GM18858 (cell line): ENCODE measurements around the gene GRIN1.

Source experiments
- ATAC-seq: cut with Tn5 transposase; IDR thresholded peaks from one replicate; pipeline ENCODE4 v1.9.1; 2021; ENCODE audit not compliant: unreplicated experiment

GRIN1 gene

DNA sequence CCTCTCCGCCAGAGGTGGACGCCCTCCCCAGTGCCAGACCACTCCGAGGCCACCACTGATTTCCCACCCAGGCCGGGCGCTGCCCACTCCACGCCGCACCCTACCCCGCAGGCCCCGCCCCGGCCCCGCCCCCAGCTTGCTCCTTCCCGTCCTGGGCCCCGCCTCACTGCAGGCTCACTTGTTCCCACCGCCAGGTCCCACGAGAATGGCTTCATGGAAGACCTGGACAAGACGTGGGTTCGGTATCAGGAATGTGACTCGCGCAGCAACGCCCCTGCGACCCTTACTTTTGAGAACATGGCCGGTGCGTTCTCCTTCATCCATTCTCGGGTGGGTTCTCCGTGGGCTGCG, 24.4 kb downstream of the GRIN1 start:
- ATAC-seq, result no peak

- no peak for ATAC-seq
These were observed 24.9 kb downstream of the GRIN1 start for GRCh38 chr9:137163805-137164204.

GRCh38 chr9:137164370-137165249, 25.7 kb downstream of the GRIN1 start:
- no peak for ATAC-seq

DNA sequence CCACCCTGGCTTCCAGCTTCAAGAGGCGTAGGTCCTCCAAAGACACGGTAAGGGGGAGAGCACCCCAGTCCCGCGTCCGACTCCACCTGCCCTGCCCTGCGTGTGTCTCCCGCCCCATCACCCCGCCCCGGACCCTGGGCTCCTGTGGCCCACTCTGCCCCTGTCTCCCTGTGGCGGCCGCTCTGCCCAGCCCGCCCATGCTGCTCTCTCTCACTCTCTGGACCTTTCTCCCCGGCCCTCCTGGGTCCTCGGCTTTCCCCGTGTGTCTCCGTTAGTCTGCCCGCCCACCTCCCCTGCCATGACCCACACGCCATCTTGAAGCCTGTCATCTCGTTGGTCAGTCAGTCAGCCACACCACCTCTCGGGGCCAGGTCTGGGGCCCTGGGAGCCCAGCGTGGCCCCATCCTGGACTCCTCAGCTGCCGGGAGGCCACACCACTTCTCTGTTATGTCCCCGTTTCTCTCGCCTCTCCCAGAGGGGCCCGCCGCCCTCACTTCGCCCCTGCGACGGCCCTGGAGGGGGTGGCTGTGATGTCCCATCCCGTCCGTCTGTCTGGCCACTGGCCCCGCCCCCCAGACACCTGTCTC, 26.4 kb downstream of the GRIN1 start:
- no peak for ATAC-seq

DNA sequence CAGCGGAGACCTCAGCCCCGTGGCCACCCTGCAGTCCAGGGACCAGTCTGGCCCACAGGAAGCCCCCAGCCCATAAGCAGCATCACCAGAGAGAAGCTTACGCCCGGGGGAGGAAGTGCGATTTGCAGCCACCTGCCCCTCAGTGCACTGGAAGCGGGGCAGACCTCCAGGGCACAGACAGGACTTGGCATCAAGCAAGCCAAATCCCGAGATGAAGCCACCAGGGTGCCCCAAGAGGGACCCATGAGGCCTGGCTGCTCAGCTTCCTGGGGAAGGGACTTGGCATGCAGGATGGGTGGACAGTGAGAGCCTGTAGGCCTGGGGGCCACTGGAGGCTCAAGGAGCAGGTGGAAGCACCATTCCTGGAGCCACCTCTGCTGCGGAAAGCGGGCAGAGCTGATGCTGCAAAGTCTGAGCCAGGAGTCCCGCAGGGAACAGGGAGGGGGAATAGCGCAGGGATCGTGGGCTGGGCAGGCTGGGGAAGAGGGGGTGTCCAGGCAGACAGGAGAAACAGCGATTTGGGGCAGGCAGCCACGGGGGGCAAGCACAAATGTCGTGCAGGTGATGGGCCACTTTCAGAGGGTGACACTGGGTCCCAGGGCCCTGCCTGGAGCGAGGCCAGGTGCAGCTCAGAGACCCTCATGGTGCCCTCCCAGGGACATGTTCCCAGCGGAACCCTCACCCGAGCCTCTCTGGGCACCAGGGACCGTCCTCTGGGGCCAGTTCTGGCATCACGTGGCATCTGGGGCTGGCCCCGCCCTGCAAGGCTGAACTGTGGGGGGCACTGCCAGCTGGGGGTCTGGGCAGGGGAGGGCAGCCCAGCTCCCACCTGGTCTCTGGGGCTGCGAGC, 27.7 kb downstream of the GRIN1 start:
- ATAC-seq, result no peak

GRCh38 chr9:137167277-137167746, 28.4 kb downstream of the GRIN1 start:
- ATAC-seq, result no peak

GRCh38 chr9:137167747-137168572, 29.0 kb downstream of the GRIN1 start:
- ATAC-seq, result no peak

GRCh38 chr9:137168573-137168903, 29.6 kb downstream of the GRIN1 start:
- ATAC-seq, result no peak

DNA sequence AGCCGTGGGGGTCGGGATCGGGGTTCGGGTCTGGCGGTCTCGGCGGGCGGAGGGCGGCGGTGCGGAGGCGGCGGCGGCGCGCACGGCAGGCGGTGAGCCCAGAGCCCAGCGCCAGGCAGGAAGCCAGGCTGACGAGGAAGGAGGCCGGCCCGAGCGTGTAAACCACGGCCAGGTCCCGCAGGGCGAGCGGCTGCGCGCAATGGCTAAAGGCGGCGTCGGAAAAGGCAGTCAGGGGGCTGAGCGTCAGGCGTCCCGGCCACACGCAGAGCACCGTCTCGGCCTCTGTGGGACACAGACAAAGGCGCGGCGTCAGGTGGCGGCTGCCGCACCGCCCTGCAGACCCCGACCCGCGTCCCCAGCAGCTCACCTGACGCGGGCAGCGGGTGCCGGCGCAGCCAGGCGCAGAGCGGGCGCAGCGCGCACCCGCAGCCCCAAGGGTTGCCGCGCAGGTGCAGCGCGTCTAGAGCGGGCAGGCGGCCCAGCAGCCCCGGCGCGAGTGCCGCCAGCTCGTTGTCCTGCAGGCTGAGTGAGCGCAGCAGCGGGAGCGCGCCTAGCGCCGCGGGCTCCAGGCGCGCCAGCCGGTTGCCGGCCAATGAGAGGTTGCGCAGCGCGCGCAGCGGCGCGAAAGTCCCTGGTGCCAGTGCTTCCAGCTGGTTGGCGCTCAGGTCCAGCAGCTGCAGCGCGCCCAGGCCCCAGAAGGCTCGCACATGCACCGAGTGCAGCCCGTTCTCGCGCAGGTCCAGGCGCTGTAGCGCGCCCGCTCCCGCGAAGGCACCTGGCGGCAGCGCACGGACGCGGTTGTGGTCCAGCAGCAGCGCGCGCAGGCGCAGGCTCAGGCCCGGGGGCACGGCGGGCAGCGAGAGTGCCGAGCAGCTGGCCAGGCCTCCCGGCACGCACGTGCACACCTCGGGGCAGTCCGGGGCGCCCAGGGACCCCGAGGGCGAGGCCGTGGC, 30.2 kb downstream of the GRIN1 start:
- no peak for ATAC-seq

- ATAC-seq, result no peak
These were observed 31.0 kb downstream of the GRIN1 start, which contains the start of gene LRRC26 for GRCh38 chr9:137169896-137170358. TSS of gene LRRC26 (minus strand) at chr9:137170051. CDS start at chr9:137169943, 108 bp downstream.

GRCh38 chr9:137170486-137171148, 31.7 kb downstream of the GRIN1 start:
- no peak for ATAC-seq

DNA sequence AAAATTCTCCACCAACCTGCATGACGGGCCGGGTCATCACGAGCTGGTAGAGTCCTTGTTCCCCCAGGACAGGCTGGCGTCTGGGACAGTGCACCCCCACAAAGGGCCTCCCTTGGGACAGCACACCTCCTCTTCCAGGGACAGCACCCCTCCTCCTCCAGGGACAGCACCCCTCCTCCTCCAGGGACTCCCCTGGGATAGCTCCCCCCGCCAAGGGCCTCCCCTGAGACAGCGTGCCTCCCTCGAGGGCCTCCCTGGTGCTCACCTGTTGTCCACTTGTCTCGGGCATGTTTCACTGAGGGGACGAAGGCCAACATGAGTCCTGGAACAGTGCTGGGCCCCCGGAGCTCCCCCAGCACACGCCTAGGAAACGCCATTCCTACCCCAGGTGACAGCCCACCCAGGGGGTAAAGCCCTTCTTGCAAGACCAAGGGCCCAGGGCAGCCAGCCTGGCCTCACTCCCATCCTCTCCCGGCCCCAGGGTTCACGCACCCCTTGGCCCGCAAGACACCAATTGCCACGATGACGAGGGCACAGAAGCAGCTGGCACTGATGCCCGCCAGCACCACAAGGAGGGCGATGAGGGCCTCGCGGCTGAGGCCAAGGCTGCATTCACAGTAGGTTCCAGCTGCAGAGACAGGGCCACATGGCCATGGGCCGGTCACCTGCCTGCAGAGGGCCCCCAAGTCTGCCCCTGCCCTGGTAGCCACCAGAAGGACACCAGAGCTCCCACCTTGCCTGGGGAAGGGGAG, 32.4 kb downstream of the GRIN1 start:
- no peak for ATAC-seq

DNA sequence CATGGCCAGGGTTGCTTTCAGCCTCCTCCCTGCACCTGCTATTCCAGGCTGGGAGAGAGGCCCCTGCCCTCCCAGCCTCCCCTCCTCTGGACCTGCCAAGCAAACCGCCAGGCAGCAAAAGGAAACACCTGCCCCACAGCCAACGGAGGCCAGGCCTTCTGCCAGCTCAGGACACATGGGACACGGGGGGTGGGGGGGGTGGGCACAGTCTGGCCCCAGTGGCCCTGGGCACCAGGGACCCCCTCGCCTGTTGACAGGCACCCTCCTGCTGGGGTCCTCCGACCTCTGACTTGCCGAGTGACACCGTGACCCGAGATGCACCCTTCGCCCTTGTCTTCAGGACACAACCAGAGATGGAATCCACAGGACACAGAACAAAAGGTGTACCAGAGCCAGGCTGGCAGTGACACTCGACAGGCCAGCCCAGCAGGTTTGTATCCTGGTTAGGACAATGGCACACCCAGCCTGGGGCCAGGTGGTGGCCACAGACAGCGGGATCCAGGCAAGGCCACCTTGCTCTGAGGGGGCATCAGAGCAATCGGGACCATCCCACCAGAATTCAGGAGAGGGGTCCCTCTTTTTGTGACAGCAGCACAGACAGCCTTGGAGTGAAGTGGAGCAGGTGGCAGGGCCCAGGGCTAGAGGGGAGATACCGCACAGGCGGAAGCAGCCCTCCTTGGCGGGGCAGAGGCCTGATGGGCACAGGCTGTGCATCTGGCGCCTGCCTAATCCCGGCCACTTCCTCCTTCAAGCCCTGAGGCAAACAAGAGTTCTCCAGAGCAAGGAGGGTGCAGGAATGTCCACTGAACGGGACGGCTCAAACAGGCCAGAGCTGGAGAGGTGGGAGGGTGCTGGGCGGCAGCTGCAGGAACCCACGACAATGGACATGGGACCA, 34.2 kb downstream of the GRIN1 start:
- ATAC-seq, result no peak

GRCh38 chr9:137173796-137174664, 35.1 kb downstream of the GRIN1 start:
- ATAC-seq, result no peak

DNA sequence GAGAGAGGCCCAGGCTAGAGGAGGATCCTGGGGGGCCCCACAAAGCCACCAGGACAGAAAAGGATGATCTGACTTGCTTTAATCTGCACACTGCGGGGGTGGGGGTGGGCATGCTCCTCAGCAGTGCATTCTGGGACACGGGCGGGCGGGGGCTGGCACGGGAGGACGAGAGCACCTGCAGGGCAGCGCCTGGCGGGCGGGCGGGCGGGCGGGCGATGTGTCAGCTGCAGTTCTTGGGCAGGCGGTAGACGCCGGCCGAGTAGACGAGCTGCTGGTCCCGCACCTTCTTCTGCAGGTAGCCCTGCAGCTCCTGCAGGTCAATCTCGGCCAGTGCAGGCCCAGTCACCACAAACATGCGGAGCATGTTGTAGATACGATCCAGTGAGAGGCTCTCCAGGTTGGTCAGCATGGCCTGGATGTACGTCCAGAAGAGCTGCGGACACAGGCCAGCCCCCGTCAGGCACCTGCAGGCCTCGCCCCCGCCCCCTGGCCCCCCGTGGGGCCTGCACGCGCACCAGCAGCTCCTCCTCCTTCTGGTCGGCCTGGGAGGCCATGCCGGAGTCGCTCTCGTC, 35.9 kb downstream of the GRIN1 start:
- ATAC-seq, result no peak
